K562 (cell line): ENCODE measurements around the gene TMIGD3. TPM values are rescaled to one million over a fixed set of nuclear protein-coding genes. Genes with fewer than 3 reads are reported as not detected.

ENCODE experiments used
- ELF1 ChIP-seq: fragments of 200-800 bp; sonication (Bioruptor generic); IDR thresholded peaks from 2 replicates; pipeline ENCODE4 v1.6.1; 2016; ENCODE audit warnings: missing genetic modification characterization, missing compliant biosample characterization
- FOXP4 ChIP-seq: sonication (generic); formaldehyde crosslinking; IDR thresholded peaks from 2 replicates; pipeline ENCODE4 v1.8.0; 2022; ENCODE audit warnings: mild to moderate bottlenecking, missing genetic modification reagents, borderline replicate concordance
- GATA2 ChIP-seq: sonication (generic); formaldehyde crosslinking; IDR thresholded peaks from 2 replicates; pipeline ENCODE4 v1.4.0; 2020; ENCODE audit warnings: mild to moderate bottlenecking, missing genetic modification reagents
- KAT8 ChIP-seq: fragments of 450-650 bp; IDR thresholded peaks from 2 replicates; pipeline ENCODE4 v1.6.1; 2016; ENCODE audit warnings: low read depth, mild to moderate bottlenecking
- MAZ ChIP-seq, 2 experiments: fragments of 450-650 bp in 1 of 2; sonication (generic) in 1 of 2; formaldehyde crosslinking; IDR thresholded peaks in 1 of 2; conservative IDR thresholded peaks in 1 of 2; 2 replicates each; pipeline versions ENCODE4 v1.4.0 to v1.5.0; 2020; ENCODE audit warnings: mild to moderate bottlenecking in 1 of 2, missing genetic modification reagents in 1 of 2
- NFRKB ChIP-seq: fragments of 450-650 bp; IDR thresholded peaks from 2 replicates; pipeline ENCODE4 v1.6.1; 2016; ENCODE audit warnings: low read depth
- NR2C2 ChIP-seq, 2 experiments: fragments of 200-800 bp in 1 of 2; sonication (Bioruptor generic) in 1 of 2; sonication (generic) in 1 of 2; formaldehyde crosslinking in 1 of 2; IDR thresholded peaks; 2 replicates each; pipeline versions ENCODE4 v1.6.1 to v1.8.0; 2016 to 2022; ENCODE audit warnings: mild to moderate bottlenecking in 1 of 2, missing compliant biosample characterization in 1 of 2, missing genetic modification characterization in 1 of 2, missing genetic modification reagents in 1 of 2
- SUPT5H ChIP-seq: fragments of 450-650 bp; IDR thresholded peaks from 2 replicates; pipeline ENCODE4 v1.6.1; 2016
- TCF15 ChIP-seq: fragments of 250-450 bp; sonication (Bioruptor Pico); IDR thresholded peaks from 2 replicates; pipeline ENCODE4 v1.8.0; 2022; ENCODE audit warnings: moderate library complexity, mild to moderate bottlenecking, inconsistent platforms
- ZFP30 ChIP-seq: fragments of 250-450 bp; sonication (Bioruptor Pico); IDR thresholded peaks from 2 replicates; pipeline ENCODE4 v1.8.0; 2022; ENCODE audit warnings: moderate library complexity, mild to moderate bottlenecking, inconsistent platforms, borderline replicate concordance
- ZNF133 ChIP-seq: fragments of 250-450 bp; sonication (Bioruptor Pico); IDR thresholded peaks from 2 replicates; pipeline ENCODE4 v1.4.0; 2020; ENCODE audit warnings: mild to moderate bottlenecking
- ZNF184 ChIP-seq: sonication (generic); formaldehyde crosslinking; IDR thresholded peaks from 2 replicates; pipeline ENCODE4 v1.5.0; 2020; ENCODE audit warnings: missing genetic modification reagents
- ZNF318 ChIP-seq, 2 experiments: fragments of 450-650 bp; IDR thresholded peaks; 2 replicates each; pipeline ENCODE4 v1.6.1; 2016; ENCODE audit warnings: mild to moderate bottlenecking in 2 of 2, borderline replicate concordance in 1 of 2, low read depth in 1 of 2, moderate library complexity in 1 of 2
- ZNF561 ChIP-seq: fragments of 450-650 bp; formaldehyde crosslinking; conservative IDR thresholded peaks from 2 replicates; pipeline ENCODE4 v1.4.0; 2020; ENCODE audit warnings: mild to moderate bottlenecking, moderate library complexity
- ZNF740 ChIP-seq, 3 experiments: fragments of 200-800 bp in 1 of 3; sonication (Bioruptor generic) in 1 of 3; sonication (generic) in 1 of 3; formaldehyde crosslinking in 1 of 3; IDR thresholded peaks; 2 replicates each; pipeline versions ENCODE4 v1.6.1 to v1.8.0; 2016 to 2022; ENCODE audit warnings: mild to moderate bottlenecking in 2 of 3, missing compliant biosample characterization in 2 of 3, missing genetic modification characterization in 2 of 3, missing genetic modification reagents in 1 of 3
- polyA plus RNA-seq, 8 experiments: library from polyadenylated mRNA; depleted of rRNA in 4 of 8; stranded (reverse) in 5 of 8; unstranded in 3 of 8; fragments of >200 nt; fragmentation: Nextera tagmentation in 2 of 8; fragmentation: Illumina TruSeq in 1 of 8; extraction: Ambion mirVana in 2 of 8; extraction: Trizol in 1 of 8; gene quantifications; 2 replicates each; pipeline versions ENCODE4 v1.2.1 to v1.2.3, GENCODE V29; 2011 to 2014; ENCODE audit warnings: inconsistent platforms in 1 of 8, missing spikeins in 1 of 8
- total RNA-seq, 7 experiments: library from RNA; depleted of rRNA in 6 of 7; stranded (reverse); fragments of >200 nt in 6 of 7; fragmentation: Illumina TruSeq in 2 of 7; extraction: Trizol in 2 of 7; gene quantifications; 2 replicates each; pipeline versions ENCODE4 v1.2.1 to v1.2.3, GENCODE V29; 2011 to 2021; ENCODE audit warnings: low replicate concordance in 1 of 7

The TMIGD3 gene
- total and polyA plus RNA-seq, 9 of the 15 experiments (the other 6 are each of a cell fraction or from before 2014, with no cell fraction given): 0.11 to 0.13 (median 0.11) TPM; not detected in 6

- TF ChIP-seq SUPT5H: no peak
- no peak for TF ChIP-seq TCF15 (CRISPR knock-in tag)
- no peak for TF ChIP-seq NFRKB
- no peak for TF ChIP-seq ZNF133 (CRISPR knock-in tag)
- no peak for TF ChIP-seq NR2C2 (CRISPR knock-in tag; IDR thresholded peaks at IDR 0.05)
- no peak for TF ChIP-seq NR2C2 (tag; IDR thresholded peaks at IDR 0.05)
- no peak for TF ChIP-seq FOXP4 (CRISPR knock-in tag)
- no peak for TF ChIP-seq ZNF740 (CRISPR knock-in tag; IDR thresholded peaks at IDR 0.05)
- TF ChIP-seq ZNF740 (tag; IDR thresholded peaks at IDR 0.05): no peak
- TF ChIP-seq GATA2 (CRISPR knock-in tag): peak; percentile 7; the same call in 1 of the 2 replicates
- TF ChIP-seq KAT8: peak; percentile 68; the same call in 1 of the 2 replicates
- TF ChIP-seq ZNF318 (IDR thresholded peaks at IDR 0.05; ENCODE audit: borderline replicate concordance in 1 of 2, low read depth in 1 of 2): no peak
- no peak for TF ChIP-seq MAZ (CRISPR knock-in tag; conservative IDR thresholded peaks at IDR 0.05 in 1 of 2, IDR thresholded peaks at IDR 0.05 in 1 of 2)
- TF ChIP-seq ZNF561 (CRISPR knock-in tag): no peak
- no peak for TF ChIP-seq ZNF184 (CRISPR knock-in tag)
- TF ChIP-seq ELF1 (tag): no peak
- no peak for TF ChIP-seq ZFP30 (CRISPR knock-in tag)
Measured at GRCh38 chr1:111462370-111463028, 40.9 kb downstream of the TMIGD3 start (continued).
